Smooth muscle cell (in vitro differentiated cells): ENCODE data around the gene RERE. TPM values are rescaled to one million over a fixed set of nuclear protein-coding genes. Genes with fewer than 3 reads are reported as not detected.

Experiments
- DNase-seq: peaks from one replicate; lab custom pipeline; 2025; ENCODE audit not compliant: unreplicated experiment; lab: John Stamatoyannopoulos, UW
- H2AFZ ChIP-seq: fragments of 200-600 bp; sonication (generic); 2 replicates; pipeline ENCODE4 v1.6.0; 2016; ENCODE audit warnings: antibody characterized with exemption, low read depth, mild to moderate bottlenecking
- H3F3A ChIP-seq: fragments of 200-600 bp; sonication (generic); 2 replicates; pipeline ENCODE4 v1.6.0; 2017; ENCODE audit warnings: antibody characterized with exemption, low read depth
- H3K27ac ChIP-seq: fragments of 200-600 bp; sonication (generic); 2 replicates; pipeline ENCODE4 v1.5.1; 2016; ENCODE audit warnings: low read depth, mild to moderate bottlenecking
- H3K27me3 ChIP-seq: fragments of 200-600 bp; sonication (generic); 2 replicates; pipeline ENCODE4 v1.6.1; 2016; ENCODE audit warnings: low read depth, mild to moderate bottlenecking
- H3K36me3 ChIP-seq: fragments of 200-600 bp; sonication (generic); 2 replicates; pipeline ENCODE4 v1.5.1; 2016; ENCODE audit warnings: low read depth
- H3K4me1 ChIP-seq: fragments of 200-600 bp; sonication (generic); 2 replicates; pipeline ENCODE4 v1.5.1; 2016; ENCODE audit warnings: low read depth
- H3K4me2 ChIP-seq: fragments of 200-600 bp; sonication (generic); 2 replicates; pipeline ENCODE4 v1.6.0; 2016; ENCODE audit warnings: mild to moderate bottlenecking
- H3K4me3 ChIP-seq: fragments of 200-600 bp; sonication (generic); 2 replicates; pipeline ENCODE4 v1.5.1; 2016; ENCODE audit warnings: mild to moderate bottlenecking
- H3K79me2 ChIP-seq: fragments of 200-600 bp; sonication (generic); 2 replicates; pipeline ENCODE4 v1.6.0; 2016; ENCODE audit warnings: low read depth, mild to moderate bottlenecking
- H3K9ac ChIP-seq: fragments of 200-600 bp; sonication (generic); 2 replicates; pipeline ENCODE4 v1.6.0; 2016; ENCODE audit warnings: low read depth
- H3K9me3 ChIP-seq: fragments of 200-600 bp; sonication (generic); replicated peaks from 2 replicates; pipeline ENCODE4 v1.5.1; 2016; ENCODE audit warnings: low read depth
- H4K20me1 ChIP-seq: fragments of 200-600 bp; sonication (generic); 2 replicates; pipeline ENCODE4 v1.6.0; 2016; ENCODE audit warnings: low read depth
- WGBS: methylation state at CpG from one replicate; pipeline ENCODE4 v1.1.7; 2016; ENCODE audit warnings: low lambda C conversion rate; 5-methylcytosine and 5-hydroxymethylcytosine counted together
- polyA plus RNA-seq: library from polyadenylated mRNA; unstranded; fragments of >200 nt; fragmentation: Nextera tagmentation; extraction: Ambion mirVana; gene quantifications from 2 replicates; pipeline ENCODE4 v1.2.1, GENCODE V29; 2016
- total RNA-seq: library from RNA; depleted of rRNA; stranded (reverse); fragments of >200 nt; gene quantifications from 2 replicates; pipeline ENCODE4 v1.2.3, GENCODE V29; 2014
- TF ChIP-seq, protein P1 (sequence below): fragments of 200-600 bp; sonication (generic); IDR thresholded peaks from 2 replicates; pipeline ENCODE4 v1.5.1; 2017; ENCODE audit warnings: borderline replicate concordance, mild to moderate bottlenecking, antibody characterized with exemption; ENCODE audit not compliant: insufficient read depth, poor library complexity, severe bottlenecking

The RERE gene
- total and polyA plus RNA-seq, 2 experiments from 2014 or later: 45.6 to 59.2 TPM

- no peak for DNase-seq
- Histone ChIP-seq H4K20me1 (peaks cover 75% of the 10 kb centered on the region), H3K79me2 (peaks cover 71% of the 10 kb centered on the region), H3K4me2 (peak overlapping the region; percentile 77), H3K9me3 (no peaks in the 10 kb centered on the region), H3K4me1 (peaks cover 26% of the 10 kb centered on the region), H3K27ac (peak overlapping the region; percentile 77), H3K36me3 (no peaks in the 10 kb centered on the region), H3K9ac (no peak overlapping the region), H3K27me3 (no peaks in the 10 kb centered on the region), H3K4me3 (no peak overlapping the region), H2AFZ (no peak overlapping the region), H3F3A (peaks cover 21% of the 10 kb centered on the region)
- TF ChIP-seq, protein P1, sequence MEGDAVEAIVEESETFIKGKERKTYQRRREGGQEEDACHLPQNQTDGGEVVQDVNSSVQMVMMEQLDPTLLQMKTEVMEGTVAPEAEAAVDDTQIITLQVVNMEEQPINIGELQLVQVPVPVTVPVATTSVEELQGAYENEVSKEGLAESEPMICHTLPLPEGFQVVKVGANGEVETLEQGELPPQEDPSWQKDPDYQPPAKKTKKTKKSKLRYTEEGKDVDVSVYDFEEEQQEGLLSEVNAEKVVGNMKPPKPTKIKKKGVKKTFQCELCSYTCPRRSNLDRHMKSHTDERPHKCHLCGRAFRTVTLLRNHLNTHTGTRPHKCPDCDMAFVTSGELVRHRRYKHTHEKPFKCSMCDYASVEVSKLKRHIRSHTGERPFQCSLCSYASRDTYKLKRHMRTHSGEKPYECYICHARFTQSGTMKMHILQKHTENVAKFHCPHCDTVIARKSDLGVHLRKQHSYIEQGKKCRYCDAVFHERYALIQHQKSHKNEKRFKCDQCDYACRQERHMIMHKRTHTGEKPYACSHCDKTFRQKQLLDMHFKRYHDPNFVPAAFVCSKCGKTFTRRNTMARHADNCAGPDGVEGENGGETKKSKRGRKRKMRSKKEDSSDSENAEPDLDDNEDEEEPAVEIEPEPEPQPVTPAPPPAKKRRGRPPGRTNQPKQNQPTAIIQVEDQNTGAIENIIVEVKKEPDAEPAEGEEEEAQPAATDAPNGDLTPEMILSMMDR: no peak
- WGBS: 58% methylated on average over 6 of the region's 6 CpGs
Observed at GRCh38 chr1:8599646-8600212, 217.7 kb downstream of the RERE start.

GRCh38 chr1:8598783-8599182 is 218.7 kb downstream of the RERE start:
- no peaks in the 10 kb centered on the region for H3K9me3 ChIP-seq
- H3K4me1 ChIP-seq: peaks cover 26% of the 10 kb centered on the region
- TF ChIP-seq, protein P1: no peak
- H4K20me1 ChIP-seq: peaks cover 72% of the 10 kb centered on the region
- peak overlapping the region; percentile 77 for H3K27ac ChIP-seq
- no peak overlapping the region for H2AFZ ChIP-seq
- peak overlapping the region; percentile 77 for H3K4me2 ChIP-seq
- H3K4me3 ChIP-seq: no peak overlapping the region
- no peaks in the 10 kb centered on the region for H3K27me3 ChIP-seq
- DNase-seq: no peak
- peak overlapping the region; percentile 3 for H3K9ac ChIP-seq
- H3K36me3 ChIP-seq: no peaks in the 10 kb centered on the region
- WGBS: 34% methylated on average over 4 of the region's 4 CpGs
- H3F3A ChIP-seq: peaks cover 21% of the 10 kb centered on the region
- peaks cover 73% of the 10 kb centered on the region for H3K79me2 ChIP-seq

DNA sequence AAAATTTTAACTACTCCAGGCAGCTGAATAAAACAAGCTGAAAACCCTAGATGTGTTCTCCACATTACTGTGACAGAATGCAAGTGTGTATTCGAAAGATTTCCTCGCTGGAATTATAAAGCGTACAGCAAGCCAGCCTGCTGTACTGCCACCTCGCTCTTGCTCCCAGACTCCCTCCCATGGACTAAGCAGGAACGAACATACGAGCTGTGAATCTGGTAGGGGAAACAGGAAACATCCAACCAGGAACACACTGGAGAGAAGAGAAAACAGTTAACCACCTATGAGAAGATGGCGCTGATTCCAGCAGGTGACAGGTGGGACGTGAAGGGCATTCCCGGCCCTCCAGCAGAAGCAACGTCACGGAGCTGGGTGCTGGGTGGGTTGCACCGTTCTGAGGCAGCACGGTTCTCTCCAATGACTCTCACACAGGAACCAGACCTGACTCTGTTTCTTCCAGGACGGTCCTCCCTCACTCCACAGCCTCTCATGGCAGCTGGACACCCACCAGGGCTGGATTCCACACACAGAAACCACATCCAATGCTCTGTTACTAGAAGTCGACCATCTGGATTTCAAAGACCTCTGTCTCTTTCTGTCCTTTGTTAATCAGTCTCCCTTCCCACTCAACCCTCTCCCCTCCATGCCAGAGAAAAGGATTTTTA is 219.2 kb downstream of the RERE start:
- Histone ChIP-seq H3K9me3 (no peaks in the 10 kb centered on the region), H3K27me3 (no peaks in the 10 kb centered on the region), H4K20me1 (peaks cover 66% of the 10 kb centered on the region), H3K36me3 (no peaks in the 10 kb centered on the region), H3K4me3 (peak overlapping the region; percentile 12), H3F3A (peaks cover 21% of the 10 kb centered on the region), H2AFZ (no peak overlapping the region), H3K4me1 (peaks cover 26% of the 10 kb centered on the region), H3K9ac (peak overlapping the region; percentile 3), H3K4me2 (peak overlapping the region; percentile 77), H3K27ac (peak overlapping the region; percentile 77), H3K79me2 (peaks cover 73% of the 10 kb centered on the region)
- DNase-seq: no peak
- TF ChIP-seq, protein P1: peak; percentile 21
- 40% methylated on average over 14 of the region's 15 CpGs for WGBS
